Retinal pigment epithelial cell (primary cell): ENCODE data around the gene LRRC75B.
"Not testable (repeated sequence)": the region's sequence is repeated elsewhere in the genome, so short reads cannot be mapped to it uniquely, and the experiment has no call there.

Experiments used
- DNase-seq: peaks from one replicate; pipeline ENCODE4 v3.0.0-alpha.2; 2010; ENCODE audit warnings: low read depth
- H3K4me3 ChIP-seq: 2 replicates; pipeline ENCODE4 v1.5.1; 2011; ENCODE audit warnings: mild to moderate bottlenecking, low read length, control low read depth, moderate library complexity
- CTCF ChIP-seq: conservative IDR thresholded peaks from 2 replicates; pipeline ENCODE4 v1.5.1; 2011; ENCODE audit warnings: low read depth, low read length, control low read depth, inconsistent platforms

The LRRC75B gene

GRCh38 chr22:24592851-24593558, at the start of gene LRRC75B:
Gene LRRC75B (minus strand): TSS chr22:24593073. CDS start chr22:24593039, 34 bp downstream.
- TF ChIP-seq CTCF: no peak
- DNase-seq: peak; percentile 50
- peak within 1 kb of the TSS; percentile 52 for H3K4me3 ChIP-seq

- not testable (repeated sequence) for DNase-seq, H3K4me3 ChIP-seq
Measured at GRCh38 chr22:24642307-24642706, 49.4 kb upstream of the LRRC75B start.

- DNase-seq, H3K4me3 ChIP-seq: not testable (repeated sequence)
Measured at GRCh38 chr22:24636513-24636912, 43.6 kb upstream of the LRRC75B start.

GRCh38 chr22:24634776-24635389, 42.0 kb upstream of the LRRC75B start:
- not testable (repeated sequence) for DNase-seq, H3K4me3 ChIP-seq

GRCh38 chr22:24633231-24634023, 40.6 kb upstream of the LRRC75B start:
- not testable (repeated sequence) for DNase-seq, H3K4me3 ChIP-seq

- not testable (repeated sequence) for H3K4me3 ChIP-seq, DNase-seq
Measured at GRCh38 chr22:24632642-24633041, 39.8 kb upstream of the LRRC75B start.

- not testable (repeated sequence) for H3K4me3 ChIP-seq, DNase-seq
Measured at GRCh38 chr22:24631430-24632122, 38.7 kb upstream of the LRRC75B start.

GRCh38 chr22:24630812-24631427, 38.0 kb upstream of the LRRC75B start:
- not testable (repeated sequence) for H3K4me3 ChIP-seq, DNase-seq

- TF ChIP-seq CTCF: peak; percentile 42
- H3K4me3 ChIP-seq, DNase-seq: not testable (repeated sequence)
Measured at GRCh38 chr22:24629069-24629468, 36.2 kb upstream of the LRRC75B start.

GRCh38 chr22:24627911-24628310, 35.0 kb upstream of the LRRC75B start:
- H3K4me3 ChIP-seq: not testable (repeated sequence)

GRCh38 chr22:24622596-24622995, 29.7 kb upstream of the LRRC75B start:
- H3K4me3 ChIP-seq, DNase-seq: not testable (repeated sequence)

More at GRCh38 chr22:24627911-24628310, 35.0 kb upstream of the LRRC75B start:
- not testable (repeated sequence) for DNase-seq

- not testable (repeated sequence) for H3K4me3 ChIP-seq, DNase-seq
Measured at GRCh38 chr22:24621244-24621643, 28.4 kb upstream of the LRRC75B start.

- not testable (repeated sequence) for H3K4me3 ChIP-seq, DNase-seq
Measured at GRCh38 chr22:24614794-24615193, 21.9 kb upstream of the LRRC75B start.

GRCh38 chr22:24609888-24610287, 17.0 kb upstream of the LRRC75B start:
- DNase-seq, H3K4me3 ChIP-seq: not testable (repeated sequence)

- not testable (repeated sequence) for DNase-seq, H3K4me3 ChIP-seq
Measured at GRCh38 chr22:24608327-24608726, 15.5 kb upstream of the LRRC75B start.

GRCh38 chr22:24607429-24607983, 14.6 kb upstream of the LRRC75B start:
- H3K4me3 ChIP-seq, DNase-seq: not testable (repeated sequence)
